Tibial nerve (tissue), 4 donors: ENCODE data around the gene SALL3. TPM values are rescaled to one million over a fixed set of nuclear protein-coding genes. Genes with fewer than 3 reads are reported as not detected.

ENCODE experiments used
- DNase-seq, 2 donors: peaks; one replicate each; pipeline ENCODE4 v3.0.0-alpha.2; 2019; ENCODE audit warnings: low spot score in 2 of 2
- H3K27ac ChIP-seq, 4 donors: fragments of 200-600 bp; sonication (generic) in 3 of 4; one replicate each; pipeline ENCODE4 v1.5.1; 2017 to 2019; ENCODE audit warnings: mild to moderate bottlenecking in 1 of 4
- H3K27me3 ChIP-seq, 2 donors: fragments of 200-600 bp; sonication (generic) in 1 of 2; one replicate each; pipeline versions ENCODE4 v1.5.1 to v1.6.0; 2017 to 2019
- H3K36me3 ChIP-seq, 3 donors: fragments of 200-600 bp; sonication (generic); one replicate each; pipeline ENCODE4 v1.5.1; 2018 to 2019
- H3K4me1 ChIP-seq, 4 donors: fragments of 200-600 bp; sonication (generic) in 3 of 4; one replicate each; pipeline ENCODE4 v1.5.1; 2017 to 2019
- H3K4me3 ChIP-seq, 4 donors: fragments of 200-600 bp; sonication (generic) in 3 of 4; one replicate each; pipeline ENCODE4 v1.5.1; 2017 to 2019; ENCODE audit warnings: mild to moderate bottlenecking in 1 of 4, moderate library complexity in 1 of 4
- H3K9me3 ChIP-seq, 4 donors: fragments of 200-600 bp; sonication (generic) in 3 of 4; one replicate each; pipeline ENCODE4 v1.5.1; 2017 to 2019
- EP300 ChIP-seq, 2 donors: sonication (generic); formaldehyde crosslinking; IDR thresholded peaks; one replicate each; pipeline ENCODE4 v1.6.1; 2017; ENCODE audit warnings: antibody characterized with exemption in 2 of 2, mild to moderate bottlenecking in 1 of 2
- POLR2A ChIP-seq, 2 donors: fragments of 450-650 bp; IDR thresholded peaks; one replicate each; pipeline ENCODE4 v1.6.1; 2017; ENCODE audit warnings: antibody characterized with exemption in 2 of 2, mild to moderate bottlenecking in 2 of 2, moderate library complexity in 2 of 2
- WGBS, 2 donors: methylation state at CpG; one replicate each; pipeline ENCODE4 v1.1.5; 2018; 5-methylcytosine and 5-hydroxymethylcytosine counted together
- total RNA-seq, 4 donors: library from RNA; depleted of rRNA; stranded (reverse); fragments of >200 nt; gene quantifications; one replicate each; pipeline ENCODE4 v1.1.0, GENCODE V29; 2016
- TF ChIP-seq, protein P1 (sequence below), 5 experiments: fragments of 200-600 bp in 3 of 5; fragments of 450-650 bp in 2 of 5; sonication (generic) in 3 of 5; IDR thresholded peaks; one replicate each; pipeline ENCODE4 v1.5.1; 2016 to 2019; ENCODE audit warnings: antibody characterized with exemption in 5 of 5, mild to moderate bottlenecking in 3 of 5, moderate library complexity in 2 of 5

SALL3 gene
- total RNA-seq, 4 donors from 2014 or later, result not detected

DNA sequence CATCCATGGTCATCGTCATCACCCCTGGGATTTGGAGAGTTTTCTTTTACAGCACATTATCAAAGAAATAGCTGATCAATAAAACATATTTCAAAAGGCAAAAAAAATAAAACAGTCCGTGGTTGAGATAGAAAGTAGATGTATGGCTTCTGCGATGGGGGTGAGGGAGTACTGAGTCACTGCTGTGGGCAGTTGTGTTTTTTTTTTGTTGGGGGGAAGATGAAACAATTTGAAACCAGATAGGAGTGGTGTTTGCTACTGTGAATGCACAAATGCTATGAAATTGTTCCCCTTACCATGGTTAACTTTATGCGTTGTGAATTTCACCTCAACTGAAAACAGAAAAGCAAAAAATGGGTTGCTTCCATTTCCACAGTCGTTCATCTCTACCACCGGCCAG, 11.9 kb upstream of the SALL3 start:
- WGBS, 2 donors, result 83 to 84% methylated on average over 6 of the region's 6 CpGs
- TF ChIP-seq EP300 (IDR thresholded peaks at IDR 0.05), result no peak
- TF ChIP-seq POLR2A (IDR thresholded peaks at IDR 0.05), result no peak
- TF ChIP-seq, protein P1, sequence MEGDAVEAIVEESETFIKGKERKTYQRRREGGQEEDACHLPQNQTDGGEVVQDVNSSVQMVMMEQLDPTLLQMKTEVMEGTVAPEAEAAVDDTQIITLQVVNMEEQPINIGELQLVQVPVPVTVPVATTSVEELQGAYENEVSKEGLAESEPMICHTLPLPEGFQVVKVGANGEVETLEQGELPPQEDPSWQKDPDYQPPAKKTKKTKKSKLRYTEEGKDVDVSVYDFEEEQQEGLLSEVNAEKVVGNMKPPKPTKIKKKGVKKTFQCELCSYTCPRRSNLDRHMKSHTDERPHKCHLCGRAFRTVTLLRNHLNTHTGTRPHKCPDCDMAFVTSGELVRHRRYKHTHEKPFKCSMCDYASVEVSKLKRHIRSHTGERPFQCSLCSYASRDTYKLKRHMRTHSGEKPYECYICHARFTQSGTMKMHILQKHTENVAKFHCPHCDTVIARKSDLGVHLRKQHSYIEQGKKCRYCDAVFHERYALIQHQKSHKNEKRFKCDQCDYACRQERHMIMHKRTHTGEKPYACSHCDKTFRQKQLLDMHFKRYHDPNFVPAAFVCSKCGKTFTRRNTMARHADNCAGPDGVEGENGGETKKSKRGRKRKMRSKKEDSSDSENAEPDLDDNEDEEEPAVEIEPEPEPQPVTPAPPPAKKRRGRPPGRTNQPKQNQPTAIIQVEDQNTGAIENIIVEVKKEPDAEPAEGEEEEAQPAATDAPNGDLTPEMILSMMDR (IDR thresholded peaks at IDR 0.05), result no peak
- Histone ChIP-seq H3K9me3 (no peaks in the 10 kb centered on the region), H3K27ac (no peak overlapping the region), H3K36me3 (no peaks in the 10 kb centered on the region), H3K4me3 (no peak overlapping the region), H3K4me1 (no peaks in the 10 kb centered on the region), H3K27me3 (peaks cover 0 to 22% of the 10 kb centered on the region in 2 donors)
- DNase-seq, result no peak

- no peaks in the 10 kb centered on the region for H3K36me3 ChIP-seq
- 85 to 88% methylated on average over 20 of the region's 20 CpGs for WGBS, 2 donors
- no peak overlapping the region for H3K4me3 ChIP-seq
- no peak for DNase-seq
- TF ChIP-seq POLR2A (IDR thresholded peaks at IDR 0.05) (no peak), EP300 (IDR thresholded peaks at IDR 0.05) (no peak)
- TF ChIP-seq, protein P1 (IDR thresholded peaks at IDR 0.05), result no peak
- no peak overlapping the region for H3K27ac ChIP-seq
- peaks cover 0 to 20% (median 5%) of the 10 kb centered on the region in 4 donors for H3K4me1 ChIP-seq
- H3K9me3 ChIP-seq, result no peaks in the 10 kb centered on the region
- H3K27me3 ChIP-seq, result peaks cover 0 to 42% of the 10 kb centered on the region in 2 donors
Observed at GRCh38 chr18:78969574-78970315, 9.9 kb upstream of the SALL3 start.

GRCh38 chr18:78970774-78971333, 8.8 kb upstream of the SALL3 start:
- H3K9me3 ChIP-seq, result no peaks in the 10 kb centered on the region
- no peak overlapping the region for H3K4me3 ChIP-seq
- no peaks in the 10 kb centered on the region for H3K36me3 ChIP-seq
- no peak overlapping the region for H3K27ac ChIP-seq
- TF ChIP-seq EP300 (IDR thresholded peaks at IDR 0.05) (no peak), POLR2A (IDR thresholded peaks at IDR 0.05) (no peak)
- TF ChIP-seq, protein P1 (IDR thresholded peaks at IDR 0.05), result no peak
- H3K27me3 ChIP-seq, result peaks cover 3 to 53% of the 10 kb centered on the region in 2 donors
- no peak for DNase-seq
- 90 to 91% methylated on average over 12 of the region's 12 CpGs for WGBS, 2 donors
- peaks cover 0 to 20% (median 5%) of the 10 kb centered on the region in 4 donors for H3K4me1 ChIP-seq

- DNase-seq, result no peak
- Histone ChIP-seq H3K4me1 (peaks cover 0 to 20% (median 5%) of the 10 kb centered on the region in 4 donors), H3K4me3 (no peak overlapping the region), H3K27ac (no peak overlapping the region), H3K27me3 (peaks cover 3 to 62% of the 10 kb centered on the region in 2 donors), H3K9me3 (no peaks in the 10 kb centered on the region), H3K36me3 (no peaks in the 10 kb centered on the region)
- WGBS, 2 donors, result 51 to 55% methylated on average over 15 of the region's 15 CpGs
- TF ChIP-seq POLR2A (IDR thresholded peaks at IDR 0.05), result no peak
Observed at GRCh38 chr18:78971511-78972245, 7.9 kb upstream of the SALL3 start.

GRCh38 chr18:78972385-78972918, 7.2 kb upstream of the SALL3 start:
- H3K27ac ChIP-seq, result no peak overlapping the region
- WGBS, 2 donors, result 57 to 59% methylated on average over 16 of the region's 16 CpGs
- no peaks in the 10 kb centered on the region for H3K36me3 ChIP-seq
- peaks cover 0 to 23% (median 5%) of the 10 kb centered on the region in 4 donors for H3K4me1 ChIP-seq
- peaks cover 3 to 69% of the 10 kb centered on the region in 2 donors for H3K27me3 ChIP-seq
- TF ChIP-seq POLR2A (IDR thresholded peaks at IDR 0.05), result no peak
- no peak for TF ChIP-seq EP300 (IDR thresholded peaks at IDR 0.05)
- TF ChIP-seq, protein P1 (IDR thresholded peaks at IDR 0.05), result no peak
- no peak for DNase-seq
- no peak overlapping the region for H3K4me3 ChIP-seq
- no peaks in the 10 kb centered on the region for H3K9me3 ChIP-seq
